ENCODE measurements around the gene GDPD4.

The GDPD4 gene

DNA sequence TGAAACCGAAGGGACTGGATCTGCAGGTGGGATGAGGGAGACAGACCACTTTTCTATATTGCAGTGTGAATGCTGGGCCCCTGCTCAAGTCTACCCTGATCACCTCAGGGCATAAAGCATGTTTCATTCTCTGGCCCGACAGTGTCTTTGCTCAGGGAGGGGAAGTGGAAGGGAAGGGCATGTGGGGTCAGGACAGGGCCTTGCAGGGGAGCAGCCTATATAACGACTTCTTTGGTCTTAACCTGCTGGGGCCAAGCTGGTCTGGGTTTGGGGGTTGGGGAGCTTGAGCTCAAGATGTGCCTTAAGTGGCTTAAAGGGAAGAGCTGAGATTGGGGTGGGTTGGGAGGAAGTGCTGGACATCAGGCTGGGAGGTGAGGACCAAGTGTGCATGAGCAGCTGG, 86.4 kb downstream of the GDPD4 start:
- TF ChIP-seq, protein P1, sequence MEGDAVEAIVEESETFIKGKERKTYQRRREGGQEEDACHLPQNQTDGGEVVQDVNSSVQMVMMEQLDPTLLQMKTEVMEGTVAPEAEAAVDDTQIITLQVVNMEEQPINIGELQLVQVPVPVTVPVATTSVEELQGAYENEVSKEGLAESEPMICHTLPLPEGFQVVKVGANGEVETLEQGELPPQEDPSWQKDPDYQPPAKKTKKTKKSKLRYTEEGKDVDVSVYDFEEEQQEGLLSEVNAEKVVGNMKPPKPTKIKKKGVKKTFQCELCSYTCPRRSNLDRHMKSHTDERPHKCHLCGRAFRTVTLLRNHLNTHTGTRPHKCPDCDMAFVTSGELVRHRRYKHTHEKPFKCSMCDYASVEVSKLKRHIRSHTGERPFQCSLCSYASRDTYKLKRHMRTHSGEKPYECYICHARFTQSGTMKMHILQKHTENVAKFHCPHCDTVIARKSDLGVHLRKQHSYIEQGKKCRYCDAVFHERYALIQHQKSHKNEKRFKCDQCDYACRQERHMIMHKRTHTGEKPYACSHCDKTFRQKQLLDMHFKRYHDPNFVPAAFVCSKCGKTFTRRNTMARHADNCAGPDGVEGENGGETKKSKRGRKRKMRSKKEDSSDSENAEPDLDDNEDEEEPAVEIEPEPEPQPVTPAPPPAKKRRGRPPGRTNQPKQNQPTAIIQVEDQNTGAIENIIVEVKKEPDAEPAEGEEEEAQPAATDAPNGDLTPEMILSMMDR (IDR thresholded peaks at IDR 0.05; ENCODE audit: low read depth, low read length): no peak
- in situ Hi-C loops (cut with HindIII; ENCODE audit: low sequenced_read_pairs): no loop called here
- H3K4me3 ChIP-seq (ENCODE audit: low read depth, low read length): no peak overlapping the region
- no peak for DNase-seq (ENCODE audit: low read depth, low spot score)

DNA sequence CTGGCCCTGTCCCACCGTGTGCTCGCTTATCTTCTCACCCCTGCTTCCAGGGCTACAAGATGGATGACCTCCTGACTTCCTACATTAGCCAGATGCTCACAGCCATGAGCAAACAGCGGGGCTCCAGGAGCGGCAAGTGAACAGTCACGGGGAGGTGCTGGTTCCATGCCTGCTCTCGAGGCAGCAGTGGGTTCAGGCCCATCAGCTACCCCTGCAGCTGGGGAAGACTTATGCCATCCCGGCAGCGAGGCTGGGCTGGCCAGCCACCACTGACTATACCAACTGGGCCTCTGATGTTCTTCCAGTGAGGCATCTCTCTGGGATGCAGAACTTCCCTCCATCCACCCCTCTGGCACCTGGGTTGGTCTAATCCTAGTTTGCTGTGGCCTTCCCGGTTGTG, 86.9 kb downstream of the GDPD4 start:
- in situ Hi-C loops (cut with HindIII; ENCODE audit: low sequenced_read_pairs): no loop called here
- TF ChIP-seq, protein P1 (IDR thresholded peaks at IDR 0.05; ENCODE audit: low read depth, low read length): no peak
- DNase-seq (ENCODE audit: low read depth, low spot score): no peak
- H3K4me3 ChIP-seq (ENCODE audit: low read depth, low read length): no peak overlapping the region

DNA sequence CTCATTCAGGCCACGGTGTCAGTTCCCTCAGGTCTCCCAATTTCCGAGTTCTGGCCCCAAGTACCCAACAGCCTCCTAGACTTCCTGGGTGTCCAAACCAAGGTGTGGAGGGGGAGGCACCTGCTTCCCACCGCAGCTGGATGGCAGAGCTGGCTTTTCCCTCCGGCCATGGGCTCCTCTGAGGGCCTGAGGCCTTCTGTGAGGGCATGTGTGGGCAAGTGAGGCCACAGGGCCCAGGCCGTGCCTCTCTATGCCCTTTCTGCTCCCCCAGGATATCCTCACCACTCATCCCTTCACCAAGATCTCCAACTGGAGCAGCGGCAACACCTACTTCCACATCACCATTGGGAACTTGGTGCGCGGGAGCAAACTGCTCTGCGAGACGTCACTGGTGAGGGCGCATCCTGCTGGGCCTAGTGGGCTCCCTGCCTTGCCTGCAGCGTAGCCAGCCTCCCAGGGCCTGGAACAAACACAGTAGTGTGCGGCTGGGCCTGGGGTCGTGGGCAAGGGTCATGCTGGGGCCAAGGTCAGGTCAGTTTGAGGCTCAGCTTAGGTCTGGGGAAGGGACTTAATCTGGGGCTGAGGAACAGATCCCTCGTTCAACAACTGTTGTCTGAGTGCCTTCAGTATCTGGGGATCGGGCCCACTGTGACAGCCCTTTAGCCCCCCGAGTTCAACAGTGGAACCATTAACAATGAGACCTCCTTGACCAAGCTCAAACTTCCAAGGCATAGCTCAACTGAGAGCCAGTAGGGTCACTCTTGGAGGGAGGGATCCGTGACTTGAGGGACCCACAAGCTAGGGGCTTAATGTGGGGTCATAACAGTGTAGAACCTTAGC, 87.7 kb downstream of the GDPD4 start:
- no peak overlapping the region for H3K4me3 ChIP-seq (ENCODE audit: low read depth, low read length)
- TF ChIP-seq, protein P1 (IDR thresholded peaks at IDR 0.05; ENCODE audit: low read depth, low read length): no peak
- DNase-seq (ENCODE audit: low read depth, low spot score): no peak
- in situ Hi-C loops (cut with HindIII; ENCODE audit: low sequenced_read_pairs): no loop called here

DNA sequence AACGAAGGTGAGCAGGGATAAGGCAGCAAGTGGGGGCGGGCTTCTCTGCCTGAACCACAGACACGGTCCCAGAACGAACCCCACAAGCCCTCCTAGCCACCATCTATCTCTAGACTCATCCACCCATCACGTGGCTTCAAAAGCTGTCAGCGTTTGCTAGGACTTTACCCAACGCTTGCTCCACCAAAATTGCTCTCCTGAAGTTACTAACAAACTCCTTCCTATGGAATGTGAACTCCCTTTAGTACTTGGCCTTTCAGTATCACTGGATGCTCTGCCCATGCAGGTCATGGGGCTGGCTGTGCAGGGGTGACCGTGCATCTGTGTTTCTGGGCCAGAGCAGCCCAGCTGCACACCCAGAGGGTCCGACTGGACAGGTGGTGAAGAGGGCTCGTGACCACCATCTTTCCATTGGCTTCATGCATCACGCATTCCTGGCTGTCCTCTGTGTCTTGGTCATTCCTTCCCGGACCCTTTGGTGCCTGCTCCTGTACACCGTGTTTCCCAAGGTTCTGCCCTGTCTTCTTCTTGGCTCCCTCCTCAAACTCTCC, 88.4 kb downstream of the GDPD4 start:
- TF ChIP-seq, protein P1 (IDR thresholded peaks at IDR 0.05; ENCODE audit: low read depth, low read length): no peak
- in situ Hi-C loops (cut with HindIII; ENCODE audit: low sequenced_read_pairs): no loop called here
- H3K4me3 ChIP-seq (ENCODE audit: low read depth, low read length): no peak overlapping the region
- DNase-seq (ENCODE audit: low read depth, low spot score): no peak

DNA sequence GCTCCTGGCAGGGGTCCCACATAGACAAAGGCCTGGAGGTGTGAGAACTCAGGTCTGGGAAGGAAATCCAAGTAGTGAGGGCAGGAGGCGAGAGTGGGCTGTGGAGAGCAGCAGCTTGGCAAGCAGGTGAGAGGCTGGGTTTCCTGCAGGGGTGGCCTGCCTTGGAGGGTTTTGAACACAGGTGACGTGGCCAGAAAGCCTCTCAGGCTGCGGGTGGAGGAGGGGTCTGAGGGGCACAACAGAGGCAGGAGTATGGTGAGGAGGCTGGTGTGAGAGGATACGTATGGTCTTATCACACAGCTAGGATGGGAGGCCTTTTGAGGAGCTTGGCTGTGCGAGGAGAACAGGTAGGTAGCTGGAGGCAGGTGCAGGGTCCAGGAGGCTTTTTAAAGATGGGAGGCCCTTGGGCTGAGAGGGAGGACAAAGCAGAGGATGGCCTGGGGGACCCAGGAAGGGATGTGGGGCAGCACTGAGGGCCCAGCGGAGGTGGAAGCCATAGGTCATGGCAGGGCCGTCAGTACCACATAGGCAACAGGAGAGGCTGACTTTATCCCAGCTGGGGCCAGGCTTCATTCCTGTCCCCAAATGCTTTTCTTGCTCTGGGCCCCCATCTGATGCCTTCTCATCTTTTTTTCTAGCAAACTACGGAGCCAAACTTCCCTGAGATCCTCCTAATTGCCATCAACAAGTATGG, 89.0 kb downstream of the GDPD4 start:
- DNase-seq (ENCODE audit: low read depth, low spot score): no peak
- TF ChIP-seq, protein P1 (IDR thresholded peaks at IDR 0.05; ENCODE audit: low read depth, low read length): no peak
- no peak overlapping the region for H3K4me3 ChIP-seq (ENCODE audit: low read depth, low read length)
- in situ Hi-C loops (cut with HindIII; ENCODE audit: low sequenced_read_pairs): no loop called here

DNA sequence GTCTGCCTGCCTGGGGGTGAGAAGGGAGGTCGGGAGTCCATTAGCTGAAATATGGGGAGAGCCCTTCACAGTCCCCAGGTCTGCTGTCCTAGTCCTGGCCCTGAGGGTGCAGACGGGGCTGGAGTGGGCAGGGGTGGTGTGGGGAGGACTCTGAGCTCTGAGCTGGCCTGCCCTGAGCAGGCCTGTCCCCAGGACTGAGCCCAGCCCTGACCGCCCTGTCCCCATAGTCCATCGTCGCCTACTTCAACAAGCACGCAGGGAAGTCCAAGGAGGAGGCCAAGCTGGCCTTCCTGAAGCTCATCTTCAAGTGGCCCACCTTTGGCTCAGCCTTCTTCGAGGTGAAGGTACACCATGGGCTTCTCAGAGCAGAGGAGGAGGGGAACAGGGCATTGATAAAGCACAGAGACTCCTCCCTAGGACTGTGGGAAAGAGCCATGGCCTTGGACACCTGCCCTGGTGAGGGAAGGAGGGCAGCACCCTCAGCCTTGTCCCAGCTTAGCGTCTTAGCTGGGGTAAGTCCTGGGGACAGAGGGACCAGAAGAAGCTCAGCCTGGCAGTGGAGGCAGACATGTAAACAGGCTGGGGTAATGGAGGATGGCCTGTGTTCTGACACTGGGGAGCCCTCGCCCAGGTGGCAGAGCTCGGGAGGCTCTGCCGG, 89.8 kb downstream of the GDPD4 start:
- no peak for DNase-seq (ENCODE audit: low read depth, low spot score)
- in situ Hi-C loops (cut with HindIII; ENCODE audit: low sequenced_read_pairs): no loop called here
- TF ChIP-seq, protein P1 (IDR thresholded peaks at IDR 0.05; ENCODE audit: low read depth, low read length): no peak
- no peak overlapping the region for H3K4me3 ChIP-seq (ENCODE audit: low read depth, low read length)

All from astrocyte of the spinal cord (primary cell).